Measurements from ENCODE around the gene RYR2.

RYR2 gene

GRCh38 chr1:237692255-237692654, 650.3 kb downstream of the RYR2 start:
- no peak for DNase-seq

DNA sequence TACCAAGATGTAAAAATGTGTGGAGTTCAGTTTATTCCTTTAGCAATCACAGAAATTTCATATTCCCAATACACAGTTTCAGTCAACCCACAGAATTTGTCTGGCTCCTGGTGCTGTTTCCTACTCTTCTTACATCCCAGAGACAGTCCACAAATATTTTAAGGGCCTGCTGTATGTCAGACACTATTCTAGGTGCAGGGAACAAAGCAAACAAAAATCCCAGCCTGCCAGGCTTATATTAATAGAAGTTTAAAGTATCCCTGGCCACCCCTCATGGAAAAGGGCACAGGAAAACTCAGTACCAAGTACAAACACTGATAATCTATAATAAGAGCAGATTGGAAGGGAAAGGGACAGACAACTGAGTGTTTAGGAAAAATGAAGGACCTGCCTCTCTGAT, 653.9 kb downstream of the RYR2 start:
- no peak for DNase-seq

DNA sequence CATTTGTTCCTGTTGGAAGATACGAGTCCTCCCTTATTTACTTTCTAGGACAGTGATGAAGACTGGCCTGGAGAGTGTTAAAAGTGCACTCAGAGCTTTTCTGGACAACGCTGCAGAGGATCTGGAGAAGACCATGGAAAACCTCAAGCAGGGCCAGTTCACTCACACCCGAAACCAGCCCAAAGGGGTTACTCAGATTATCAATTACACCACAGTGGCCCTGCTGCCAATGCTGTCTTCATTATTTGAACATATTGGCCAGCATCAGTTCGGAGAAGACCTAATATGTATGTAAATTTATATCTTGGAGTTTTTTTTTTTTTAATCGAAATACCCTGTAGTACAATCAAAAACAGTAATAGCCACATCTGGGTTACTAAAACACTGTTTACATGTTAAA, 658.2 kb downstream of the RYR2 start:
- DNase-seq, result no peak

DNA sequence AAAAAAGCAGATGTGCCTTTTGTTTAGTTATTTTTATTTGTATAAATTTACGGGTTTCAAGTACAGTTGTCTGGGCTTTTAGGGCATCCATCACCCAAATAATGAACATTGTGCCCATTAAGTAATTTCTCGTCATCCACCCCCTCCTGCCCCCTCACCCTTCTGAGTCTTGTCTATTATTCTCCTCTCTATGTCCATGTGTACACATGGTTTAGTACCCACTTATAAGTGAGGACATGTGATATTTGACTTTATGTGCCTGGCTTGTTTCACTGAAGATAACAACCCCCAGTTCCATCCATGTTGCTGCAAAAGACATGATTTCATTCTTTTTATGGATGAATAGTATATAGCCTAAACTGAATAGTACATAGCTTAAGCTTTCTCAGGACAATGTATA, 659.5 kb downstream of the RYR2 start:
- no peak for DNase-seq

GRCh38 chr1:237702161-237702560, 660.2 kb downstream of the RYR2 start:
- DNase-seq, result no peak

- DNase-seq, result no peak
Observed at GRCh38 chr1:237705462-237705861, 663.5 kb downstream of the RYR2 start.

DNA sequence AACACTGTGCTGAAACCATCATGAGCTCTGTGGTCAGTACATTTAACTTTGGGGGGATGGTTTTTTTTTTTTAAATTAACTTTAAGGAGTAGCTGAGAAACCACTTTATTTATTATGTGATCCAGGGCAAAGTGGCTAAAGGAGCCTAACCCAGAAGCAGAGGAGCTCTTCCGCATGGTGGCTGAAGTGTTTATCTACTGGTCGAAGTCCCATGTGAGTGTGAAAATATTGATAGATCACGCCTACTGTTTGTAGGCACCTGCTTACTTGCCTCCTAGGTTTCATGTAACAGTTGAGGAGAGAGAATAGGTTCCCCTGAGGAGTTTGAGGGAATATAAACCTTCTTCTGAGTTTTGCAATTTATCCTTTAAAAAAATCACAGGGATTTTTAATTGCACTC, 667.4 kb downstream of the RYR2 start:
- DNase-seq, result no peak

DNA sequence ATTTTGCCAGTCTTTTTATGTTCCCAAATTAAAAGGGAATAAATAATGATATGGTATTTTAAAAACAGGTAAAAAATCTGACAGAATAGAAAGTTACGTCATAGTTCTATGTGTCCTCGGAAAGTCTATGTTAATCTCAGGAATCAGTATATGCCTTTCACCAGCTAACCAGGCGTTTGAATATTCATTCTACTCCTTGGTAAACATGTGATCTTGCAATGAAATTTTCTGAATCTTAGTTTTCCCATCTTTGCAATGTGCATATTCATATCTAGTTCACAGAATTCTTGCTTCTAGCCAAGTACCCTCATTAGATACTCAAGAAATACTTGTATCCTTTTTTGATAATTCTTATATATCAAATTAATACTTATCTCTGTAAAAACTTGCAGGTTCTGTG, 669.3 kb downstream of the RYR2 start:
- no peak for DNase-seq

- no peak for DNase-seq
Observed at GRCh38 chr1:237712082-237712481, 670.1 kb downstream of the RYR2 start.

DNA sequence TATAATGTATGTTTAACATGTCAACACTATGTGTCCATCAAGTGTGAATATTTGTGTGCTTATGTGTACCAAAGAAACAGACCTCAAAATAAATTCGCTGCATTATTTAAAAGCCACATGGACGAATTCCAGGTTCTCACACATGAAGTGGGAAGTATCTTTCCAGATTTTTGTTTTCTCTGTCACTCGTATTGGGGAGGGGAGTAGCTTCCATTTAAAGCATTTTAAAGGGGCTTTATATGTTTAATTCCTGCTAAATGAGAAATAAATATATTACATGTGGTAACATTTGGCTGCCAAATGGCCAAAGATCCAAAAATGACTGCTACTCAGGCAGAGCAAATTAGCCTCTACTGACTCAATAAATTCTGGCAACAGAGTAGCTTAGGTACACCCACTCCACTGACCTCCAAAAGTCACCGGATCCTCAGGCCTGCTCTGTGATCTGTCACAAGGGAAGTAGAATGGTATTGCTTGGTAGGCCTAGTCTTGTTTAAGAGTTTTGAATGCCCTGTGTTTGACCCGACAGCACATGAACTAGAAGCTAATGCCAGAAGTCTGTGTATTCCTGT, 670.7 kb downstream of the RYR2 start:
- no peak for DNase-seq

DNA sequence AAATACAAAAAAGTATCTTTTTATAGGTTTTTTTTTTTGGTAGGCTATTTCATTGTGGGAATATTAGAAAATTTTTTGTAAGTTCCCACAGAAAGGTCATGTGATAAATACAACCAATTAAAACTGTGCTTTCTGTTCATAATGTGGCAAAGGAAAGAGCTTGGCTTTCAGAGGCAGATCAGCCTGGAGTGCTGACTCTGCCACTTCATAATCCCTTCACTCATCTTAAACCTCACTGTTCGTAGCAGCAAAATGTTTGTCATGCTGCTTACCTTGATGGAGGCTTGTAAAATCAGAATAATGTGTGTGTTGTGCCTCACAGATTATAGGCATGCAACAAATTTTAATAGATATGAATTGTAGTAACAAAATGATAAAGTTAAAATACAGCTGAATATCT, 671.9 kb downstream of the RYR2 start:
- DNase-seq, result no peak

- no peak for DNase-seq
Observed at GRCh38 chr1:237717106-237717505, 675.1 kb downstream of the RYR2 start.

- DNase-seq, result no peak
Observed at GRCh38 chr1:237730826-237731350, 688.9 kb downstream of the RYR2 start.

DNA sequence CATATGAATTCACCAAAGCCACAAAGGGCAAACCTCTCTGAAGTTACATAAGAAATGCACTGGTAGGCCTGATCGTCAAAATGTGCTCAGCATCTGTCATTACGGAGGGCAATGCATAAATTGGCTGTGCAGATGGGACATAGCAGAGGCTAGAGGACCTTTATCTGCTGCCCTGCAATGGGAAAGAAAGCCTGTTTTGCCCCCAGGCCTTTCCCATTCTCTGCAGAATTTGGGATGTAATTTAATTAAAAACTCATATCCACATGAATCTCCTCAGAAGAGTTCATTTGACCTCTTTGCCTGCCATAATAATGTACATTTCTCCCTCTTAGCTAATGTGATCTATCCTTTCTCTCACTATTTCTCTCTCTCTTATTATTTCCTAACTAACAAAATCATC, 690.7 kb downstream of the RYR2 start:
- DNase-seq, result no peak

GRCh38 chr1:237736372-237737029, 694.5 kb downstream of the RYR2 start:
- DNase-seq, result peak in 1 of 2 donors; percentile 2

DNA sequence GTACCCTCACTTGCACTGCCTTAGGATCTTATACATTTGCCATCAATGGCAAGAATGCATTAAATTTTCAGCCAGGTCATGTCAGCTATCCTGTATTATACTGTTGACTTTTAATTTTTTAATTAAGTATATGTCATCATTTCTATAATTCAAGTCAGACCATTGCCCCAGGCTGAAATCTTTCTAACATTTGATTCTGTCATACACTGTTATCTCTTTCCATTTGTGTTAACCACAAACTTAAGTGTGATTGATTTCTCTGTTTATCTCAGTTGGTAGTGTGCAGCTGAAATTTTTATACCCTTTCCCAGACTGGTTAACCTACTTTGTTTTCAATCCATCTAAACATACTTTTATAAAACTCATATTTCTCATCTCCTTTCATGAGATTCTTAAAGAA, 695.5 kb downstream of the RYR2 start:
- no peak for DNase-seq

DNA sequence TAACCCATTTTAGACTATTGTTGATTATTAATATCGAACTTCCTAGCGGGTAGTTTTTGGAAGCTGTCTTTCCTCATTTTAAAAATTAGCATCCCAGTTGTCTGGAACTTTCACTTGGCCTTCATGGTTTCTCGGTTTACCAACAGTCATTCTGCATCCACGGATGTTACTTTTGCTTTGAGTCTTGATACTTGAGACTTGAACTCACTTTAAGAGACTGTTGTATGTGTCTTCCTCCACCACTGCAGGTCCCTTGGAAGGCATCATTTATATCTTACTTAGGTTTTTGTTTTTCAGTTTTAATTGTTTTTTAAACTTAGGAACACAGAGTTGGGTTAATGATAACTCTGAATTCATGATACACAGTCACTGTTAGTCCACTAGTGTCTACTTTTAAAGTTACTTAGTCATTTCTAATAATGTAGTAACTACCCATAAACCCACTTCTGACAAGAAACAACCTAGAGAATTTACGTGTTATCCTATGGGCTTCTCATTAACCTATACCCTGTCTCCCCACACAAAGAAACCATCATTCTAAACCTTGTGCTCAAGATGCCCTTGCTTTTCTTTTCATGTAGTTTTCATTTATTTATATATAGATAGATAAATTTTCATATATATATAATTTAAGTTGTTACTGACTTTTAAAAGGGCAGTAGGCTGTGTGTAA, 696.1 kb downstream of the RYR2 start:
- DNase-seq, result no peak

GRCh38 chr1:237740846-237741245, 698.9 kb downstream of the RYR2 start:
- DNase-seq, result no peak

DNA sequence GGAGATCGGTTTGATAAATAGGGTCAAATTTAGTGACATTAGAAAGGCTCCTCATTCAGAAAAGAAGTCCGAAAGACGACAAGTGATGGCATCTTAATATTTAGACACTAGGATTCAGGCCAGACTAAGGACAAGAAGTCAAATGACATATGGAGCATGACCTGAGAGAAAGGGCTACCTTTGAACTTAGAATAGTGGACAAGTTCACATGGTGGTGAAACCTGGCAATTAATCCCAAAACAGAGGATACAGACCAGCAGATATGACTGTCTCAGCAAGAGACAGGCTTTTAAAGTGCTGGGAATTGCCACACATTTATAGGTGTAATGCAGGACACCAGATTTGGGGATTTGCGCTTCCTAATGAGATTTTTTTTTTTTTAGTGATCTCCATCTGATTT, 703.6 kb downstream of the RYR2 start:
- DNase-seq, result no peak

- no peak for DNase-seq
Observed at GRCh38 chr1:237748171-237748960, 706.4 kb downstream of the RYR2 start.

DNA sequence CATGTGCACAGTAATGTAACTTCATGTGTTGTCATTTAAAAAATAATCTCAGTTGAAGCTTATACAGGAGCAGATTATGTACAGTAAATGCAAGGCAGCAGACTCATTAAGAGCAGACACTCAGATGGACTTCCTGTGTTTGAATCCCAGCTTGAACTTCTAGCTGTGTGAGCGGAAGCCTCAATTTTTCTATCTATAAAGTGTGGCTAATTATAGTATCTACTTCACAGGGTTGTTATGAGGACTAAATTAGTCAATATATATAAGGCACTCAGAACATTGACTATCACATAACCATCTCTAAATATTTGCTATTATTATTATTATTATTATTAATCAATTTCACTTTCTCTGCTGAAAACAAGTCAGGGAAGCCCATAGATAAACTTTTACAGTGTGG, 707.1 kb downstream of the RYR2 start:
- no peak for DNase-seq

GRCh38 chr1:237751090-237751489, 709.1 kb downstream of the RYR2 start:
- no peak for DNase-seq

DNA sequence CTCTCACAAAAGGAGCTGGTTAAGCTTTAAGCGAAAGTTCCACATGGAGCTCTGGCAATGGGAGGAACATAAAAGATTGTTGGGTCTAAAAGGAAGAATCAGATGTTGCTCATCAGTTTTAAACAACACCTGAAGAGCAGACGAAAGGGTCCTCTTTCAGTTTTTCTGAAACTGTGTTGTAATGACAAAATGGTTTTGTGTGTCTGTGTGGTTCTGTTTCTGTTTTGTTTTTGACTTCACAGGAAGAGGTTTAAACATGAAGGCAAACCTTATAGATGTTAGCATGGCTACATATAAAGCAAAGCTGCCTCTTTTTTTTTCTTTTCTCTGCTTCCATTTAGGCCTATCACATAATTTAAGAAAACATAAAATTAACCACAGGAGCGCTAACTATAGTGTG, 712.6 kb downstream of the RYR2 start:
- no peak for DNase-seq

Measured in activated CD4-positive, alpha-beta T cell treated with anti-CD3 and anti-CD28 coated beads for 4 hours (primary cell).